Astrocyte of the cerebellum (primary cell): ENCODE measurements around the gene LTBP2.

Experiments
- DNase-seq: peaks from one replicate; pipeline ENCODE4 v3.0.0-alpha.2; 2011; ENCODE audit warnings: low read depth
- H3K4me3 ChIP-seq: 2 replicates; pipeline ENCODE4 v1.5.1; 2011; ENCODE audit warnings: mild to moderate bottlenecking, low read depth, low read length, moderate library complexity
- CTCF ChIP-seq: IDR thresholded peaks from 2 replicates; pipeline ENCODE4 v1.5.1; 2012; ENCODE audit warnings: low read length, low read depth, moderate library complexity, mild to moderate bottlenecking; ENCODE audit errors: missing control alignments
- in situ Hi-C: cut with HindIII; loops from 2 replicates; pipeline ENCODE4 v1.10.0; 2017; ENCODE audit warnings: low sequenced_read_pairs

The LTBP2 gene

GRCh38 chr14:74524076-74524811, 87.8 kb downstream of the LTBP2 start:
- no peak for TF ChIP-seq CTCF

GRCh38 chr14:74522740-74523139, 89.3 kb downstream of the LTBP2 start:
- in situ Hi-C loops, result no loop called here
- H3K4me3 ChIP-seq, result no peak overlapping the region
- no peak for TF ChIP-seq CTCF
- DNase-seq, result no peak

More at GRCh38 chr14:74524076-74524811, 87.8 kb downstream of the LTBP2 start:
- DNase-seq, result no peak
- in situ Hi-C loops, result no loop called here
- H3K4me3 ChIP-seq, result no peak overlapping the region

- in situ Hi-C loops, result no loop called here
- no peak for DNase-seq
- no peak for TF ChIP-seq CTCF
- H3K4me3 ChIP-seq, result no peak overlapping the region
Observed at GRCh38 chr14:74521756-74522155, 90.3 kb downstream of the LTBP2 start.

- in situ Hi-C loops, result loop anchor here (5.0 kb wide), 1 partner anchor 43 kb away; no protein-coding TSS in a partner anchor
Observed at GRCh38 chr14:74519316-74520074, 92.5 kb downstream of the LTBP2 start.

GRCh38 chr14:74518221-74518620, 93.8 kb downstream of the LTBP2 start:
- in situ Hi-C loops, result loop anchor here (5.0 kb wide), 1 partner anchor 44 kb away; no protein-coding TSS in a partner anchor
- no peak overlapping the region for H3K4me3 ChIP-seq
- no peak for DNase-seq
- TF ChIP-seq CTCF, result no peak

More at GRCh38 chr14:74519316-74520074, 92.5 kb downstream of the LTBP2 start:
- DNase-seq, result no peak
- H3K4me3 ChIP-seq, result no peak overlapping the region
- no peak for TF ChIP-seq CTCF

GRCh38 chr14:74517731-74518130, 94.3 kb downstream of the LTBP2 start:
- in situ Hi-C loops, result loop anchor here (5.0 kb wide), 1 partner anchor 45 kb away; no protein-coding TSS in a partner anchor

More at GRCh38 chr14:74517731-74518130, 94.3 kb downstream of the LTBP2 start:
- H3K4me3 ChIP-seq, result no peak overlapping the region
- TF ChIP-seq CTCF, result no peak
- DNase-seq, result no peak
